Epithelial cell of esophagus (primary cell): Measurements from ENCODE around the gene KNG1.
"Not testable (repeated sequence)": the region's sequence is repeated elsewhere in the genome, so short reads cannot be mapped to it uniquely, and the experiment has no call there.

Source experiments
- DNase-seq: peaks from one replicate; pipeline ENCODE4 v3.0.0; 2010; ENCODE audit warnings: low read depth
- H3K4me3 ChIP-seq: 2 replicates; pipeline ENCODE4 v1.5.1; 2011; ENCODE audit warnings: mild to moderate bottlenecking, low read length, control low read depth
- TF ChIP-seq, protein P1 (sequence below): IDR thresholded peaks from 2 replicates; pipeline ENCODE4 v1.5.1; 2011; ENCODE audit warnings: low read depth, mild to moderate bottlenecking, low read length, control low read depth, inconsistent platforms; ENCODE audit not compliant: insufficient read depth; ENCODE audit errors: missing control alignments

The KNG1 gene

DNA sequence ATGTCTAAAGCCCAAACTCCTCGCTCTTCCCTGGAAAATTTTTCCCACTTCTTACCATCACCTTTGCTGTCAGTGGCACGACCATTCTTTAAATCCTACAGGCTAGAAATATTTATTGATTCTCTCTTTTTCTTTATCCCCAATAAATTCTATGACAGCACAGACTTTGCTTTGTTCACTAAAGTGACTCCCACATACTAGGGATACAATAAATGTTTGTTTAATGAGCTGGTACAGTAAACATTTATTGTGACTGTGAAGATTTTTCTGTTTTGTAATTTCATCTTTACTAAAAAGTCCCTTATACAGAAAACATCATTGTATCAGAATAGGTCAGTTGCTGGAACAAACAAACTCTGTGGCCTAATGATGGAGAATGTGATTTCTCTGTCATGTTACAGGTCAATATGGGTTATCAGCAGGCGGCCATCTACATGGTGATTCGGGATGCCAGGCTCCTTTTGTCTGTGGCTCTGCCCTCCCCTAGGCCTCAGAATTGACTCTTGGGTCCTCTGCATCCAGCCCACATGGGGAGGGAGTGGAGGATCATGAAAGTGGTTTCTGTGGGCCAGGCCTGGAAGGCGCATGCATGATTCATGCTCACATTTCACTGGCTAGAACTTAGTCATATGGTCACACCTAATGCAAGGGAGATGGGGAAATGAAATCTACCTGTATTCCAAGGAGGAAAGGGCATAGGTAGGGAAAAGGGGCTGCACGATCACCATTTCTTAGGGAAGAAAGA is 22.7 kb upstream of the KNG1 start:
- peak; percentile 66 for DNase-seq
- no peak overlapping the region for H3K4me3 ChIP-seq
- TF ChIP-seq, protein P1, sequence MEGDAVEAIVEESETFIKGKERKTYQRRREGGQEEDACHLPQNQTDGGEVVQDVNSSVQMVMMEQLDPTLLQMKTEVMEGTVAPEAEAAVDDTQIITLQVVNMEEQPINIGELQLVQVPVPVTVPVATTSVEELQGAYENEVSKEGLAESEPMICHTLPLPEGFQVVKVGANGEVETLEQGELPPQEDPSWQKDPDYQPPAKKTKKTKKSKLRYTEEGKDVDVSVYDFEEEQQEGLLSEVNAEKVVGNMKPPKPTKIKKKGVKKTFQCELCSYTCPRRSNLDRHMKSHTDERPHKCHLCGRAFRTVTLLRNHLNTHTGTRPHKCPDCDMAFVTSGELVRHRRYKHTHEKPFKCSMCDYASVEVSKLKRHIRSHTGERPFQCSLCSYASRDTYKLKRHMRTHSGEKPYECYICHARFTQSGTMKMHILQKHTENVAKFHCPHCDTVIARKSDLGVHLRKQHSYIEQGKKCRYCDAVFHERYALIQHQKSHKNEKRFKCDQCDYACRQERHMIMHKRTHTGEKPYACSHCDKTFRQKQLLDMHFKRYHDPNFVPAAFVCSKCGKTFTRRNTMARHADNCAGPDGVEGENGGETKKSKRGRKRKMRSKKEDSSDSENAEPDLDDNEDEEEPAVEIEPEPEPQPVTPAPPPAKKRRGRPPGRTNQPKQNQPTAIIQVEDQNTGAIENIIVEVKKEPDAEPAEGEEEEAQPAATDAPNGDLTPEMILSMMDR: no peak

DNA sequence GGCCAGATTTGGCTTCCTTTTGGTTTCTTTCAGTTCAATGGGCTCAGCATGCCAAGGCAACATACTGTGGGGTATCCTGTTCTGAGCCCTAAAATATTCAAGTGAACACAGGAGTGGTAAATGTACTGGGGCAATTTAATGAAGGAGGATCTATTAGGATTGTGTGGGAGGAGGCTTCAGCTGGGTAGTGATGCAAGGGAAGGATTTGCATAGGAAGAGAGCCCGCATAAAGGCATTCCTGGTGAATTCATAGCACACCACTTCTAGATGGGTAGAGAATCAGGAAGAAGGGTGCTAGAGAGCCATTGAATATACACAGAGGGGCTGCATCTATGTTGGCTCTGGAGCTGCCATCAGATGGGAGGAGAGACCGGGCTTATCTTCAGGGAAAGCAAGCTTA is 20.6 kb upstream of the KNG1 start:
- no peak overlapping the region for H3K4me3 ChIP-seq
- no peak for DNase-seq
- TF ChIP-seq, protein P1: no peak

DNA sequence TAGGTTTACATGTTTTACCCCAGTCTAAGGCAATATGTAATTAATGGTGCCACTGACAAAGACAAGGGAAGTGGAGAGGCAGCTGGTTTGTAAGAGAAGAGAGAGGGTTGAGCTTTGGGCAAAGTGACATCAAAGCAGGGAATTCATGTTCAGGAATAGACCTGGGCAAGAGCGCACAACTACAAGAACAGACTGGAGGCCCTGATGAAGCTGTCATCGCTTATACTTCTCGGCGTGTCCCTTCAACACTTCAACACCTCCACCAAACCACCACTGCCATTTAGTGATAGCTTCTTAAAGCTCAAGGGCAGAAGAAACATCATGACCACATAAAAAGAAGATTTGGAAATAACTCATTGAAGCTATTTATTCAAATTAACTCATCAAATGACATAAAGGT is 19.6 kb upstream of the KNG1 start:
- DNase-seq: no peak
- H3K4me3 ChIP-seq: no peak overlapping the region
- TF ChIP-seq, protein P1: no peak

DNA sequence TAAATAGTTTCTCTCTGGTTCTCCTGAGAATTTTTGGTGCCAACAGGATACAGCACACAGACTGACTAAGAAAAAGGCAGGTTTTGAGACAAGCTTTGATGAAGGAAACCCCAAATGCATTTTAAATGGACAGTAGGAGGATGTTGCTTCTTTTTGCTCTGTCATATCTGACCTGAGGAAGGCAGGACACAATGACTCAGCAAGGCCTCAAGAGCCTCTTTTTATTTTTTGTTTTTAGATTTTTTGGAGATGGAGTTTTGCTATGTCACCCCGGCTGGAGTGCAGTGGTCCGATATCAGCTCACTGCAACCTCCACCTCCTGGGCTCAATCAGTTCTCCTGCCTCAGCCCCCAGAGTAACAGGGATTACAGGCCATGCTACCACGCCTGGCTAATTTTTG is 16.9 kb upstream of the KNG1 start:
- TF ChIP-seq, protein P1: no peak
- H3K4me3 ChIP-seq: no peak overlapping the region
- no peak for DNase-seq

DNA sequence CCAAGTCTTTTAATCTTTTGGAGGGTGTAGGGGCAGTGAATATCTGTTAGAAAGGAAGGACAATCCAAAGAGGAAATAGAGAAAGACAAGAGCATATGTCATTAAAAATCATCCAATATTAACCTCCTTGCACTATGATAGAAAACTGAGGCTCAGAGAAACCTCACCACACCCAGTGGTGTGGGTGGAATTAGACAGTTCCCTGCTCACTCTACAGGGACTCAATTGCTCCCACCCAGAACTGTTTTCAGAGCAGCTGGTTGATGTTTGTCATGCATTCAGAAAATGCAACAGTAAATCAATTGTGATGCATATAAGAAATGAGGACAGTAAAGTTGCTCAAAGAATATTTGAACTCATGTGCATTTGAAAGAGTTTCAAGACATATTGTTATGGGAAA is 14.7 kb upstream of the KNG1 start:
- H3K4me3 ChIP-seq, DNase-seq: not testable (repeated sequence)

DNA sequence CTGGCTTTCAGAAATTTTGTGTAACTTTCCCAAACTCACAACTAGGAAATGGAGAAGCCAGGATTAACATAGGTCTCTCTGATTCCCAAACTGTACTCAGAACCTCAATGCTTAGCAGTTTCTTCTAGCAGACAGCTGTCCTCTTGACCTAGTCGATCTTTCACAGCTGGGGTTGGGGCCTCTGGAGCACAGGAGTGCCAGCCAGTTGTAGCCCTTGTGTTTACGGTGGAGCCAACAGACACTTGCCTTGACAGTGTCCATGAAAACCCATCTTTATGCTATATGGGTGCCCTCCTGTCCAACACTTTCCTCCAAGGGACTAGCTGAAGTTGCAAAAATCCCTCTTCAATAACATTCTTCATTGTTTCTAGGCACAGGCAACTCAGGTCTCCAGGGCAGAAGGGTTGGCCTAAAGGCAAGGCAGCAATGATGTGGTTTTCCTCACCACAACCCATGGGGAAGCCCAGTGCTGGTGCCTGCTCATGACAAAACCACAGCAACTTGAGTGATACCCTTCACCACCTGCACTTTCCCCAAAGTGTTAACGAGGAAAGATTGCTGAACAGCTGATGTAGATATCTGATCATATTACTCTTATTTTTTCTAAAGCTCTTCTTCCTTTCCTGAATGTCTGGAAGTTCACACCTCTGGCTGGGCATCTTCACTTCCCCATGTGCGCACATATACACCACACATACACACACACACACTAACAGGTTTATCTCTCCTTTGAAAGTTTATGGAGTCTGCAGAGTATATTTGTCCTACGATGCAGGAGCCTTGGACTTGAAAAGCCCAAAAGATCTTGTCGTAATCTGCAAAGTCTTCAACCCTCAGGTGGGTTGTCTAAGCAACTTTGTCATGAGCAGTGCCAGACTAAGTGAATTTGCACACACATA is 11.0 kb upstream of the KNG1 start:
- DNase-seq: no peak
- TF ChIP-seq, protein P1: no peak
- no peak overlapping the region for H3K4me3 ChIP-seq

DNA sequence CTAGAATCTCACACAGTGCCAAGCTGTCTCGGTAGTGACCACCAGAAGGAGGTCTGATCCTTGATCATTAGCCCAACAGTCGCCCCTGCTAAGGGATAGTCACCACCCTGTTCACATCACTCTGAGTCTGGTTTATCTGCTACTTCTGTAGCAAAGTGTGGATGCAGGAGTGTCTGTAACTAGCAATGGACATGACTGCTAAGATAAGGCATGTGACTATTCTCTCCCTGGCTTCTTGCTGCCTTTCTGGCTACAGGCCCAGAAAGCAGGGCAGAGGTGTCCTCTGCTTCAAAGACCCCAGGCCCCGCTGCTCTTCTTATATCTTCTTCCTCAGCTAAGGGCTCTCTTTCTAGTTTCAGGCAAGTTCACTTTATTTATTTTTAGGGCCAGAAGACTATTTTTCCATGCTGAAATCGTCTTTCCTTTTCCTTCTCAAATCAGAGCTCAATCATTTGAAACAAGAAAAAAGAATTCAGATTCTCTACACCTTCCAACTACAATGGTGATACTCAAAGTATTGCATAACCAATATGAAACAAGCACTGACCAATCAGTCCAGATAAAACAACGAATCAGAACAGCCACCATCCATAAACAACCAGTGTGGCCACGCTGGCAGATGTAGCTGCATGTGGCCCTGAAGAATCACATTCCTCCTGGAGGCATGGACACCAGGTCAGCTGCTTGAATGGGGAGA is 8.0 kb upstream of the KNG1 start:
- TF ChIP-seq, protein P1: no peak
- no peak for DNase-seq
- H3K4me3 ChIP-seq: no peak overlapping the region

DNA sequence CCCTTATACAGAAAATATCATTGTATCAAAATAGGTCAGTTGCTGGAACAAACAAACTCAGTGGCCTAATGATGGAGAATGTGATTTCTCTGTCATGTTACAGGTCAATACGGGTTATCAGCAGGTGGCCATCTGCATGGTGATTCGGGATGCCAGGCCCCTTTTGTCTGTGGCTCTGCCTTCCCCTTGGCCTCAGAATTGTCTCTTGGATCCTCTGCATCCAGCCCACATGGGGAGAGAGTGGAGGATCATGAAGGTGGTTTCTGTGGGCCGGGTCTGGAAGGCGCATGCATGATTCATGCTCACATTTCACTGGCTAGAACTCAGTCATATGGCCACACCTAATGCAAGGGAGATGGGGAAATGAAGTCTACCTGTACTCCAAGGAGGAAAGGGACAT is 6.5 kb upstream of the KNG1 start:
- H3K4me3 ChIP-seq: not testable (repeated sequence)
- peak; percentile 9 for DNase-seq
